ENCODE measurements around the gene TBRG4.

Gene TBRG4

DNA sequence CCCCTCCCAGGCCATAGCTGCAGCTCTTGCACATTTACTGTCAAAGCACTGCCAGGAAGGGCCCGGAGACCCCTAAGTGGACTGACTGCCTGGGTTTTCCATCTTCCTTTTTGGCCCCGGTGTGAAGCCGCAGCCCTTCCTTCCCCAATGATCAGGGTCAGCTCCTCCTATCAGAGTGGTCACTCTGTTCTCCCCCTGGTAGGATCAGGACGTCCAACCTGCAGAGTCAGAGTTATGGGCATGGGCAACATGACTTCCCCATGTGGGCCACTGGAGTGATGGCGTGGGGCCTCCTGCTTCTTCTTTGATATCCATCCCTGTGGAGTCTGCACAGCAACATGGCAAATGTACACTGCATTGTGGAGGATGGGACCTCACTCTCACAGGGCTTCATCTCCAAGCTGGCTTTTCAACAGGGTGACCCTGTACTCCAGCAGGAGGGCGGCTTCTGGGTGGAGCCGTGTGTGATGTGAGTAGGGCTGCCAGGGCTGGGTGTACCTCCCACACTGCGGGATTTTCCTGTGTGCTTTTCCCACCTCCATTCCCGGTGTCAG, 39.7 kb upstream of the TBRG4 start:
- Histone ChIP-seq H3K79me2 (ENCODE audit: insufficient read depth, low read length) (no peaks in the 10 kb centered on the region), H3K27me3 (ENCODE audit: insufficient read depth, low read length, poor library complexity) (no peaks in the 10 kb centered on the region)
- no peak for DNase-seq

GRCh38 chr7:45150199-45150598, 38.7 kb upstream of the TBRG4 start:
- Histone ChIP-seq H2AFZ (ENCODE audit: low read depth, low read length) (no peak overlapping the region), H3K9ac (ENCODE audit: low read depth, low read length) (no peak overlapping the region), H4K20me1 (ENCODE audit: insufficient read depth, low read length) (no peaks in the 10 kb centered on the region), H3K27me3 (ENCODE audit: insufficient read depth, low read length, poor library complexity) (no peaks in the 10 kb centered on the region), H3K4me2 (ENCODE audit: insufficient read depth, low read length) (no peak overlapping the region), H3K9me3 (ENCODE audit: insufficient read depth, low read length, severe bottlenecking) (no peaks in the 10 kb centered on the region), H3K4me3 (ENCODE audit: low read depth in 1 of 2, low read length in 2 of 2) (no peak overlapping the region), H3K36me3 (ENCODE audit: insufficient read depth, low read length) (no peaks in the 10 kb centered on the region), H3K4me1 (ENCODE audit: insufficient read depth, low read length) (no peaks in the 10 kb centered on the region), H3K27ac (ENCODE audit: low read length) (no peak overlapping the region), H3K79me2 (ENCODE audit: insufficient read depth, low read length) (no peaks in the 10 kb centered on the region)
- TF ChIP-seq CTCF (IDR thresholded peaks at IDR 0.05; ENCODE audit: borderline replicate concordance, extremely low read depth, low read length, poor library complexity, severe bottlenecking) = no peak
- TF ChIP-seq EZH2 (IDR thresholded peaks at IDR 0.05; ENCODE audit: borderline replicate concordance, low read depth, low read length, severe bottlenecking) = no peak
- DNase-seq (no peak), ATAC-seq (ENCODE audit: insufficient read depth, low read depth) (no peak)

More for the DNA sequence above, 39.7 kb upstream of the TBRG4 start:
- Histone ChIP-seq H3K9ac (ENCODE audit: low read depth, low read length) (no peak overlapping the region), H3K9me3 (ENCODE audit: insufficient read depth, low read length, severe bottlenecking) (no peaks in the 10 kb centered on the region), H3K4me2 (ENCODE audit: insufficient read depth, low read length) (no peak overlapping the region), H4K20me1 (ENCODE audit: insufficient read depth, low read length) (no peaks in the 10 kb centered on the region), H3K36me3 (ENCODE audit: insufficient read depth, low read length) (no peaks in the 10 kb centered on the region), H3K4me1 (ENCODE audit: insufficient read depth, low read length) (no peaks in the 10 kb centered on the region), H2AFZ (ENCODE audit: low read depth, low read length) (no peak overlapping the region), H3K27ac (ENCODE audit: low read length) (no peak overlapping the region), H3K4me3 (ENCODE audit: low read depth in 1 of 2, low read length in 2 of 2) (no peak overlapping the region)
- ATAC-seq (ENCODE audit: insufficient read depth, low read depth) = no peak
- TF ChIP-seq EZH2 (IDR thresholded peaks at IDR 0.05; ENCODE audit: borderline replicate concordance, low read depth, low read length, severe bottlenecking) = no peak
- no peak for TF ChIP-seq CTCF (IDR thresholded peaks at IDR 0.05; ENCODE audit: borderline replicate concordance, extremely low read depth, low read length, poor library complexity, severe bottlenecking)

- Histone ChIP-seq H3K4me2 (ENCODE audit: insufficient read depth, low read length) (no peak overlapping the region), H3K27ac (ENCODE audit: low read length) (no peak overlapping the region), H4K20me1 (ENCODE audit: insufficient read depth, low read length) (no peaks in the 10 kb centered on the region), H2AFZ (ENCODE audit: low read depth, low read length) (no peak overlapping the region), H3K27me3 (ENCODE audit: insufficient read depth, low read length, poor library complexity) (no peaks in the 10 kb centered on the region), H3K4me1 (ENCODE audit: insufficient read depth, low read length) (no peaks in the 10 kb centered on the region), H3K36me3 (ENCODE audit: insufficient read depth, low read length) (no peaks in the 10 kb centered on the region), H3K9ac (ENCODE audit: low read depth, low read length) (no peak overlapping the region), H3K4me3 (ENCODE audit: low read depth in 1 of 2, low read length in 2 of 2) (no peak overlapping the region), H3K9me3 (ENCODE audit: insufficient read depth, low read length, severe bottlenecking) (no peaks in the 10 kb centered on the region), H3K79me2 (ENCODE audit: insufficient read depth, low read length) (no peaks in the 10 kb centered on the region)
- DNase-seq = no peak
- no peak for ATAC-seq (ENCODE audit: insufficient read depth, low read depth)
- TF ChIP-seq CTCF (IDR thresholded peaks at IDR 0.05; ENCODE audit: borderline replicate concordance, extremely low read depth, low read length, poor library complexity, severe bottlenecking) (no peak), EZH2 (IDR thresholded peaks at IDR 0.05; ENCODE audit: borderline replicate concordance, low read depth, low read length, severe bottlenecking) (no peak)
These were observed 38.1 kb upstream of the TBRG4 start for GRCh38 chr7:45149606-45150005.

DNA sequence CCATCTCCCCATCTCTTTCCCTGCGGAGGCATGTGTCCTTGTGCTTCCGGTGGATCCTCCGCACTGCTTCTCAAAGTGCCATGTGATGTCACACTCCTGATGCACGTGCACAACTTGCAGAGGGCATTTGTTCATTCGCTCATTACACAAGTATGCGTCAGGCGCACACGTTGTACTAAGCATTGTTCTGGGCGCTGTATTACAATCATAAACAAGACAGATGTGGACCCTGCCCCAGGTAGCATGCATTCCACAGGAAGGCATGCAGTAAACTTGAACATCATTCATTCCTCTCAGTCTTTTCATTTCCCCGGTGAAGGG, 37.1 kb upstream of the TBRG4 start:
- H3K27me3 ChIP-seq (ENCODE audit: insufficient read depth, low read length, poor library complexity) = no peaks in the 10 kb centered on the region
- H4K20me1 ChIP-seq (ENCODE audit: insufficient read depth, low read length) = no peaks in the 10 kb centered on the region
- H3K36me3 ChIP-seq (ENCODE audit: insufficient read depth, low read length) = no peaks in the 10 kb centered on the region
- H3K9me3 ChIP-seq (ENCODE audit: insufficient read depth, low read length, severe bottlenecking) = no peaks in the 10 kb centered on the region
- H3K4me2 ChIP-seq (ENCODE audit: insufficient read depth, low read length) = no peak overlapping the region
- no peak overlapping the region for H2AFZ ChIP-seq (ENCODE audit: low read depth, low read length)
- no peak overlapping the region for H3K27ac ChIP-seq (ENCODE audit: low read length)
- TF ChIP-seq CTCF (IDR thresholded peaks at IDR 0.05; ENCODE audit: borderline replicate concordance, extremely low read depth, low read length, poor library complexity, severe bottlenecking) (no peak), EZH2 (IDR thresholded peaks at IDR 0.05; ENCODE audit: borderline replicate concordance, low read depth, low read length, severe bottlenecking) (no peak)
- no peak overlapping the region for H3K9ac ChIP-seq (ENCODE audit: low read depth, low read length)
- ATAC-seq (ENCODE audit: insufficient read depth, low read depth) (no peak), DNase-seq (no peak)
- H3K4me1 ChIP-seq (ENCODE audit: insufficient read depth, low read length) = no peaks in the 10 kb centered on the region
- no peak overlapping the region for H3K4me3 ChIP-seq (ENCODE audit: low read depth in 1 of 2, low read length in 2 of 2)
- H3K79me2 ChIP-seq (ENCODE audit: insufficient read depth, low read length) = no peaks in the 10 kb centered on the region
